Adipocyte (in vitro differentiated cells): ENCODE data around the gene HEPHL1.

Experiments used
- DNase-seq: peaks from one replicate; pipeline ENCODE4 v3.0.0-alpha.2; 2015; ENCODE audit warnings: low read depth
- H3K27me3 ChIP-seq: replicated peaks from 2 replicates; pipeline ENCODE4 v1.7.0; 2013; ENCODE audit warnings: mild to moderate bottlenecking, low read length, moderate library complexity; ENCODE audit not compliant: control insufficient read depth, insufficient read depth
- H3K36me3 ChIP-seq: 2 replicates; pipeline ENCODE4 v1.7.0; 2013; ENCODE audit warnings: low read length, mild to moderate bottlenecking, moderate library complexity; ENCODE audit not compliant: control insufficient read depth, insufficient read depth, severe bottlenecking
- H3K4me1 ChIP-seq: 2 replicates; pipeline ENCODE4 v1.7.0; 2013; ENCODE audit warnings: mild to moderate bottlenecking, low read length, moderate library complexity; ENCODE audit not compliant: control insufficient read depth, insufficient read depth
- H3K4me3 ChIP-seq: 2 replicates; pipeline ENCODE4 v1.7.0; 2013; ENCODE audit warnings: mild to moderate bottlenecking, low read length, moderate library complexity
- H3K9ac ChIP-seq: 2 replicates; pipeline ENCODE4 v1.7.0; 2013; ENCODE audit warnings: mild to moderate bottlenecking, low read length, moderate library complexity
- H3K9me3 ChIP-seq: 2 replicates; pipeline ENCODE4 v1.7.0; 2013; ENCODE audit warnings: mild to moderate bottlenecking, low read length, moderate library complexity; ENCODE audit not compliant: control insufficient read depth

Gene HEPHL1

DNA sequence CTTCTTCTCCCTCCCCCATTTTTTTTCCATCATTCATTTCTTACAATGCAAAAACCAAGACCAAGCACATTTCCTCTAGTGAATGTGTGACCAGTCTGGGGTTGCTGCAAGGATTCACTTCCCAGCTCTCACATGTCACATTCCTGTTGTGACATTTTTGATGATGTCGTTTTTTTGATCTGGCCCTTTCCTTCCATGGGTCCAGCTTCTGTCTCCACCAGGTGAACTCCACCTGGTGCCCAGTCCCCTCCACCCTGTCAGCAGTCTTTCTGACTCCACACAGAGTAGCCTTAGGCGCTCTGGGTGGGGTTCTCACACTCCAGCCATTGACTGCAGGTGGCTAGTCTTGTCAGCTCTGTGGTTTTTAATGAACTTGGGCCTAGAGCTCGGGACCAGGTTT is 123.1 kb downstream of the HEPHL1 start:
- Histone ChIP-seq H3K4me1 (peaks cover 71% of the 10 kb centered on the region), H3K36me3 (no peaks in the 10 kb centered on the region), H3K4me3 (no peak overlapping the region), H3K27me3 (no peaks in the 10 kb centered on the region), H3K9ac (no peak overlapping the region), H3K9me3 (no peaks in the 10 kb centered on the region)
- DNase-seq: no peak

DNA sequence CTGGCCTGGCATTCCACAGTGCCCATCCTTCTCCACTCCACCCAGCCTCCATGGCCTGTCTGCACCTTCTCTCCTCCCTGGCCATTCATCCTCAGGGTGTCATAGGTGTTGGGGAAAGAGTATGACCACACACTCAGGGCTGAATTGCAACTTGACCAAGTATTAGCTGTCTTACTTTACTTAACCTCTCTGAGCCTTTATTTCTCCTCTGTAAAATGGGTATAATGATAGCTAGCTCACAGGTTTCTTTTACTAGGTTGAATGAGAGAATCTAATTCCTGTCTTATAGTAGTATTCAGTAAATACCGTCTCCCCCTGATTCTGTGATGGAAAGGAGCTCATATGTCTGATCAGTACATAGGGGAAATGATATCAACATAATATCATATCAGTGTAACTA is 123.5 kb downstream of the HEPHL1 start:
- no peaks in the 10 kb centered on the region for H3K9me3 ChIP-seq
- no peak for DNase-seq
- H3K4me1 ChIP-seq: peaks cover 75% of the 10 kb centered on the region
- H3K27me3 ChIP-seq: no peaks in the 10 kb centered on the region
- H3K4me3 ChIP-seq: no peak overlapping the region
- no peak overlapping the region for H3K9ac ChIP-seq
- no peaks in the 10 kb centered on the region for H3K36me3 ChIP-seq

DNA sequence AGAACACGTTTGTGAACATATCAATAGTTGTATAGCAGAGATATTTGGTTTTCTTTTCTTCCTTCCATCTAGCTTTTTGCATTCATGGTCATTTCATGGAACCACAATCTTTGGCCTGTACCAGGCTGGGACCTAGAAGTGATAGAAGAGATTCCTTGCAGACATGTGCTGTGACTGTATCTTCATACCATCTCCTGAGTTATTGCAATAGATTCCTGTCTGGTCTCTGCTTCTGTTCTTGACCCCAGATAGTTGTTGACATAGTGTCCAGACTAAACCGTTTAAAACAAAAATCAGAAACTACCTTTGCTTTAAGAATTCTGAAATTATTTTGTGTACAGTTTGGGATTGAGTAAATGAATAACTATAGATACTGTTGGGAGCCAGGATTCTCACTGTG is 124.3 kb downstream of the HEPHL1 start:
- H3K9ac ChIP-seq: no peak overlapping the region
- no peak for DNase-seq
- H3K9me3 ChIP-seq: no peaks in the 10 kb centered on the region
- peak overlapping the region; percentile 14 for H3K4me3 ChIP-seq
- H3K4me1 ChIP-seq: peaks cover 78% of the 10 kb centered on the region
- H3K36me3 ChIP-seq: no peaks in the 10 kb centered on the region
- H3K27me3 ChIP-seq: no peaks in the 10 kb centered on the region

DNA sequence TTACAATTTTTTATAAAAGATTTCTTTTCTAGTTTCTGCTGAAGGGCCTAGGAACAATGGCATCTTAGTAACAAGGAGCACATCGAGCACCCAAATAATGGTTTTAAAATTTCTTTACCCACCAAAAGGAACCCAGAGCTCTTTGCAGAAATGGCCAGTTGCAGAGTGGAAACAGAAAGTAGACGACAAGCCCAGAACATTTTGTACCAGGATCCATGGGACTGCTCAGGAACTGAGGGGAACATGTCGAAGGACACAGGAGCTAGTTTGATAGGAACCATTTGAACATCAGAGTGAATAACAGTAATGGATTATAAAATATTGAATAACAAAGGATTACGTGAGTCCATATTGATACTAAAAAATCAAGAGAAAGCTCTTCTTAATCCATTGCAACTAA is 124.8 kb downstream of the HEPHL1 start:
- H3K36me3 ChIP-seq: no peaks in the 10 kb centered on the region
- no peak overlapping the region for H3K9ac ChIP-seq
- H3K4me3 ChIP-seq: peak overlapping the region; percentile 14
- no peaks in the 10 kb centered on the region for H3K9me3 ChIP-seq
- no peaks in the 10 kb centered on the region for H3K27me3 ChIP-seq
- H3K4me1 ChIP-seq: peaks cover 81% of the 10 kb centered on the region
- DNase-seq: no peak

DNA sequence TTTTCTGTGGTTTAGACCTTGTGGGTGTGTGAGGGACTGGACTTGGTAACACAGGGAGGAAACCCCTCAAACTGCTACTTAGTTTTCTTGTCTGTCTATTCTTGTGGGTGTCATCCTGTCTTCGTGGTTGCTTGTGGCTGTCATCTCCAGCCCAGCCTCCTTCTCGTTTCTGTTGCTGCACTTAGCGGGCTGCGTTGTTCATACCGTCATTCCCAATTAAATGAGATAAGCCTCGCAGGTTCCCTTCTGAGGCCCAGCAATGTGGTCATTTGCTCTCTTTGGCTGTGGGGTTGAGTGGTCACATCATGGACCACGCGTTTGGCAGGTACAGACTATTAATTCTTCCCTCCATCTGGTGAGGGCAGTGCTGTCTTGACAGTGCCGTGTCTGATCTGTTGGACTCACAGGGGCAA is 126.3 kb downstream of the HEPHL1 start:
- no peaks in the 10 kb centered on the region for H3K36me3 ChIP-seq
- H3K4me3 ChIP-seq: no peak overlapping the region
- H3K4me1 ChIP-seq: peaks cover 92% of the 10 kb centered on the region
- no peak for DNase-seq
- H3K27me3 ChIP-seq: no peaks in the 10 kb centered on the region
- H3K9ac ChIP-seq: no peak overlapping the region
- no peaks in the 10 kb centered on the region for H3K9me3 ChIP-seq

DNA sequence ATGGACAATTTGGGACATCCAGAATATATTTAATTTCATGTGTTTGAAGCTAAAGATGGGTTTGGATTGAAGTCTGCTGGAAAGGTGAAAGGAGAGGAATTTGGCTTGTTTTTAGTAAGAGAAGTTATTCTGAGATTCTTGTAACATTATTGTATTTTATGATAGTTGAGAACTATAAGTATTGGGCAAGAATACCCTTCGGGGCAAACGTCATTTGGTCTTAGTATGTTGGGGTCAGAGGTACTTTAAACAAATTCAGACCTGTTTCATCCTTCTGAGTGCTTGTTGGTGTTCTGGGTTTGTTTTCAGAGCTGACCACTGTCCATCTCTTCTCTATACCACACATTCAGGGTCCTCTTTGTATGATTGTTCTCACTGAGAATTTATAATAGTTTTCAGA is 127.0 kb downstream of the HEPHL1 start:
- Histone ChIP-seq H3K27me3 (no peaks in the 10 kb centered on the region), H3K4me3 (no peak overlapping the region), H3K9me3 (no peaks in the 10 kb centered on the region), H3K36me3 (no peaks in the 10 kb centered on the region), H3K4me1 (peaks cover 96% of the 10 kb centered on the region), H3K9ac (no peak overlapping the region)
- DNase-seq: peak; percentile 33

DNA sequence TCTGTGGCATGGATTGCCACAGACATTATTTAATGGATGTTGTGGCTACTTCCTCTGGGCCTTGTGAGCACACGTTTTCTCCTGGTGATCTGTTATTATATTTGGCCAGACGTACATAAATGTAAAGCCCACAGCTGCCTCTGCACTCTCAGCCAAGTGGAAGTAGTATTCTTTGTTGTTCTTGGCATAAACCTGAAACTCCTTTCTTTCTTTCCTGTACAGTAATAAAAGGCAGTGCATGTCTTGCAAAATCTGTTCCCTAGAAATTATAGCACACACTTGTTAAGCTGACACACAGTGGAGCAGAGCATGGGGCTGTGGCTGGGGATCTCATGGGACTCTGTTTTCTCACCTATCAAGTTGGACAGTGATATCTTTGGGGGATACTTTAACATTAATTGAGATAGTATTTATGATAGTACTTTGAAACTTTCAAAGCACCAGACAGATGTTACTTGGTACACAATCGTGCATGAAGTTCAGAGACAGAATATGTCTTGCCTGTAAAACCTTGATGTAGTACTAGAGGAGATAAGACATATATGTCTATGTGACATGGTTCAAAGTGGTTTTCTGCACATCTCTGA is 128.4 kb downstream of the HEPHL1 start:
- DNase-seq: peak; percentile 80
- Histone ChIP-seq H3K9ac (no peak overlapping the region), H3K36me3 (peaks cover 5% of the 10 kb centered on the region), H3K4me3 (no peak overlapping the region), H3K9me3 (no peaks in the 10 kb centered on the region), H3K4me1 (peaks cover 90% of the 10 kb centered on the region), H3K27me3 (no peaks in the 10 kb centered on the region)

DNA sequence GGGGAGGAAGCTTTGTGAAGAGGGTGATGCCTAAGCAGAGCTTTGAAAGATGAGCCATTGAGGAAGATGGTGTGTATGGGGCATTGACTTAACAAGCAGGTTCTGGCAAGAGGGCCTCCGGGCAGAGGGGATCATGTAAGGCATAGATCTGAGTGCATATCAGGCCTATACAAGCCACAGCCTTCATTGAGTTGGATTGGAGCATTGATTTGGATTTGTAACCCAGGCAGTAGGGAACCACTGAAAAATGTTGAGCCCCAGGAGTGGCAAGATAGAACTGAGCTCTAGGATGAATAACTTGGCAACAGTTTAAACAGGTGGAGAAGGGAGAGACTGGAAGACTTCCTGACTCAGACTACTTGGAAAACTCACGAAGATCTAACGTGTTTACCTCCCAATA is 128.9 kb downstream of the HEPHL1 start:
- peaks cover 5% of the 10 kb centered on the region for H3K36me3 ChIP-seq
- H3K9ac ChIP-seq: no peak overlapping the region
- no peak for DNase-seq
- peaks cover 87% of the 10 kb centered on the region for H3K4me1 ChIP-seq
- H3K9me3 ChIP-seq: no peaks in the 10 kb centered on the region
- H3K27me3 ChIP-seq: no peaks in the 10 kb centered on the region
- H3K4me3 ChIP-seq: no peak overlapping the region

DNA sequence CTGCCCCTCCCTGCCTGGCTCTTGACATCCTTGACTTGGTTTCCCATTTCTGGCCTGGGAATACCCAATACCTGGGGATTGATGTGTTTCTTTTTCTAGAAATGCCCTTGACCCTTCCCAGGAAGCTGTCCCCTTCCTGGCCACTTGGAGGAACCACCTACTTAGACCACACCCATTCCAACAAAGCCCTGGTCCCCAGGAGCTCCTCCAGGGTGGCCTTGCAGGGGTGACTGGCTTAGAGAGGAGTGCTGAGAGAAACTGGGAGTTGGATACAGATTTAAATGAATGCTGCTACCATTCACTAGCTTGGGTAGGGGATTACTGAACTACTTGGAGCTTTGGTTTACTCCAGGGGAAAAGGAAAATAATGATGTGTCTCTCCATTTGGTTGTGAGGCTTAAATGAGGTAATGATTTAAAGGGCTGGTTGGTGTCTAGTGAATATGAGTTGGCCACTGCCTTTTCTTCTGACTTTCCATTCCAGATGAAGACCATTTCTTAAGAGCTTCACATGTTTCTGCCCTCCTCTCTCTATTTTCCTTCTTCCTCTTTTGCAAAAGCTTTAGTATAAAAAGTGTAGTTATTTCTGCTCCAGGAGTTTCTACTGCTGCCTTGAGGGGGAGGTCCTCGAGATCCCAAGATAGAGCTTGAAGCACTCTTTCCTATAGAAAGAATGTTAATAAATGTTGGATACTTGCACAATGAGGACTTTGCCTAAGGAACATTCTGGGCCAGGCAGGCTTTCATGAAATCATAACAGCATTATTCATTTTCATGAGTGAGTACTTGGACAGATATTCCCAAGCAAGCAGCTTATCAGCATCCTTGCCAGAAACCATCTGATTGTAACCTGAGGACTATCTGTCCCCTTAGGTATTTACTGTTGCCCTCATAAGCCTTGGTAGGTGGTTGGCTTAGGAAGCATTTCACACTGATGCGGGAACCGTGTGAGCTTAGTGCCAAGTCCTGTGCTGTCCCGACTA is 129.8 kb downstream of the HEPHL1 start:
- Histone ChIP-seq H3K36me3 (peaks cover 5% of the 10 kb centered on the region), H3K4me1 (peaks cover 82% of the 10 kb centered on the region)

DNA sequence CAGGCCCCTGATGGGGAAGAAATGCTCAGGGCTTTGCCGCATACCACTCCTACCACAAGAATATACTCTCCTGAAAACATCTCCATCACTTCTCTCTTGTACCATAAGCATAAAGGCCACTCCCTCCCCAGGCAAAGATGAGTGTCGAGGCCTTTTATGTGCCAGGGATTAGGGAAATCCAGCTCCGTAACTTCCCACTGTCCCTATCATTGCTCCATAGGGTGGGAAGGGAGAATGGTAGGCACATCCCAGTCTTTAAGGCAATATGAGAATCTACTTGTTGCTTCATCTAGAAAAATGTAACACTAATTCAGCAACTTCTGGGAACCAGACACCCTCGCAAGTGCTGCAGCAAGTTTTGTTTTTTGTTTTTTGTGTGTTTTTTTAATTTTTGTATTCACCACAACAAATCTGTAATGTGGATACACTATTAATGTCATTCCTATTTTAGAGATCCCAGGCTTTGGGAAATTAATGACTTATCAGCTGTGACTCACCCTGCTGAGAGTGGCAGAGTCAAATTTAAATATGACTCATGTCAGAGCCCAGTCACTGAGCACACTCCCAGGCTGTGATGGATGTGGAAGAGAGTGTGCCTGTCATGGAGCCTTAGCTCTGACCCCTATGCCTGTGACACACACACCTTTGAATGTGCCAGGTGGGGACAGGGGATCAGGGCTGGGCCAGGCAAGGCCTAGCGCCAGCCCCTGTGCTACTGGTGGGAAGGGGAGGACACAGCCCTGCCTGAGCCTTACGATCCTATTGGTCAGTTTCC is 130.9 kb downstream of the HEPHL1 start:
- H3K36me3 ChIP-seq: peaks cover 5% of the 10 kb centered on the region
- DNase-seq: peak; percentile 80

More for the DNA sequence above, 129.8 kb downstream of the HEPHL1 start:
- peak; percentile 50 for DNase-seq
- Histone ChIP-seq H3K9ac (no peak overlapping the region), H3K9me3 (no peaks in the 10 kb centered on the region), H3K4me3 (peak overlapping the region; percentile 40), H3K27me3 (no peaks in the 10 kb centered on the region)

DNA sequence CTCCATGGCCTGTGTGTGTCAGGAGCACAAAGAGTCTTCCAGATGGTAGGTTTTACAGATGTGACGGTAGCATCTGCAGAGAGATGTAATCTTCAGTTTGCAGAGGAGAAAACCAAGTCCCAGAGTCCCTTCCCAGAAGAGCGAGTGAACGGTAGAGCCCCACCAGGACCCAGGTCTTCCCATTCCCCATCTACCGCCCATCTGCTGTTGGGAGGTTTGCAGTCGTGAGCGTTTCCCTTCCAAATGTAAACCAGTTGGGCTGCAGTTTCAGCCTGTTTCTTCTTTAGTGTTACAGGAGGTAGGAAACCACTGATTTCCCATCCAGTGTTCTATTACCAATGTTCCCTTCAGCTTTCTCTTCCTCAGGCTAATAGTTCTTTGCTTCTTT is 131.5 kb downstream of the HEPHL1 start:
- no peak for DNase-seq
- Histone ChIP-seq H3K9me3 (no peaks in the 10 kb centered on the region), H3K4me3 (no peak overlapping the region), H3K4me1 (peaks cover 70% of the 10 kb centered on the region), H3K36me3 (peaks cover 5% of the 10 kb centered on the region), H3K27me3 (no peaks in the 10 kb centered on the region), H3K9ac (no peak overlapping the region)

More for the DNA sequence above, 130.9 kb downstream of the HEPHL1 start:
- H3K4me1 ChIP-seq: peaks cover 76% of the 10 kb centered on the region
- peak overlapping the region; percentile 40 for H3K4me3 ChIP-seq
- no peaks in the 10 kb centered on the region for H3K27me3 ChIP-seq
- H3K9ac ChIP-seq: no peak overlapping the region
- H3K9me3 ChIP-seq: no peaks in the 10 kb centered on the region
